Uterus (tissue), 4 donors: ENCODE data around the gene FPR3. TPM values are rescaled to one million over a fixed set of nuclear protein-coding genes. Genes with fewer than 3 reads are reported as not detected.

Experiments
- DNase-seq, 2 donors: peaks; one replicate each; pipeline ENCODE4 v3.0.0-alpha.2; 2019 to 2020
- H3K27ac ChIP-seq, 2 donors: fragments of 200-600 bp; sonication (generic); 1 replicate in 1 of 2; 2 replicates in 1 of 2; pipeline ENCODE4 v1.5.1; 2016 to 2018
- H3K27me3 ChIP-seq, 2 donors: fragments of 200-600 bp; sonication (generic); one replicate each; pipeline ENCODE4 v1.5.1; 2018 to 2019; ENCODE audit warnings: control low read depth in 1 of 2
- H3K36me3 ChIP-seq, 2 donors: fragments of 200-600 bp; sonication (generic); one replicate each; pipeline ENCODE4 v1.5.1; 2019; ENCODE audit warnings: control low read depth in 1 of 2
- H3K4me1 ChIP-seq, 2 donors: fragments of 200-600 bp; sonication (generic); one replicate each; pipeline ENCODE4 v1.5.1; 2018 to 2019; ENCODE audit warnings: control low read depth in 1 of 2
- H3K4me3 ChIP-seq, 2 donors: fragments of 200-600 bp; sonication (generic); 1 replicate in 1 of 2; 2 replicates in 1 of 2; pipeline ENCODE4 v1.5.1; 2018 to 2019; ENCODE audit warnings: mild to moderate bottlenecking in 1 of 2
- H3K9me3 ChIP-seq, 2 donors: fragments of 200-600 bp; sonication (generic); one replicate each; pipeline ENCODE4 v1.5.1; 2019; ENCODE audit warnings: control low read depth in 1 of 2
- POLR2A ChIP-seq, 2 donors: fragments of 450-650 bp; IDR thresholded peaks; one replicate each; pipeline ENCODE4 v1.6.1; 2016; ENCODE audit warnings: antibody characterized with exemption in 2 of 2, mild to moderate bottlenecking in 1 of 2, moderate library complexity in 1 of 2
- intact Hi-C: fragments of 100-400 bp; cut with DNase I; formaldehyde crosslinking; loops from one replicate; pipeline ENCODE4 v1.15.1; 2023; ENCODE audit warnings: low total_unique reads
- total RNA-seq, 4 donors: library from RNA; depleted of rRNA in 3 of 4; stranded (reverse); fragments of >200 nt in 3 of 4; gene quantifications; one replicate each; pipeline versions ENCODE4 v1.1.0 to v1.2.4, GENCODE V29; 2014 to 2023
- TF ChIP-seq, protein P1 (sequence below), 4 experiments: fragments of 200-600 bp in 2 of 4; fragments of 450-650 bp in 2 of 4; sonication (generic) in 2 of 4; IDR thresholded peaks; one replicate each; pipeline ENCODE4 v1.5.1; 2016 to 2019; ENCODE audit warnings: antibody characterized with exemption in 4 of 4, mild to moderate bottlenecking in 2 of 4, moderate library complexity in 1 of 4
- donor health status: DM: yes; HTN: yes; CAD: no.

The FPR3 gene
- total RNA-seq, 4 donors from 2014 or later: 1.2 to 5.6 (median 1.8) TPM; not detected in 1

DNA sequence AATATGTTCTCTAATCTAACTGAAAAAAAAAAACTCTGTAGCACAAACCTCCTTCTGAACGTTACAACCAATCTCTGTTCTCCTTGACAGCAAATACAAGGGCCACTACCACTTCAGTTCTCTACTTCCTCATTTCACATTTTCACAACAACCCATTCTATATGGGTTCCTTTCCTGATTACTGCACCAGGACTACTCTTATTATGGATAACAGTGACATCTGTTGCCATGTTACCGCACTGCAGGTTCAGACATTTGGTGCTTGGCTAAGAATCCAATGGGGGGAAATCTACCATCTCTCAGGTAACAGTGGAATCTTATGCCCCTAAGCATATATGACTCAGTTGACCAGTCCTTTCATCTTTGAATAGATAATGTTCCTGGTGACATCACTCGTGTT lies 11.6 kb upstream of the FPR3 start:
- Histone ChIP-seq H3K36me3 (no peaks in the 10 kb centered on the region), H3K4me1 (no peaks in the 10 kb centered on the region), H3K27ac (no peak overlapping the region), H3K27me3 (no peaks in the 10 kb centered on the region), H3K4me3 (no peak overlapping the region), H3K9me3 (no peaks in the 10 kb centered on the region)
- intact Hi-C loops: no loop called here
- DNase-seq: no peak
- no peak for TF ChIP-seq POLR2A (IDR thresholded peaks at IDR 0.05)
- TF ChIP-seq, protein P1, sequence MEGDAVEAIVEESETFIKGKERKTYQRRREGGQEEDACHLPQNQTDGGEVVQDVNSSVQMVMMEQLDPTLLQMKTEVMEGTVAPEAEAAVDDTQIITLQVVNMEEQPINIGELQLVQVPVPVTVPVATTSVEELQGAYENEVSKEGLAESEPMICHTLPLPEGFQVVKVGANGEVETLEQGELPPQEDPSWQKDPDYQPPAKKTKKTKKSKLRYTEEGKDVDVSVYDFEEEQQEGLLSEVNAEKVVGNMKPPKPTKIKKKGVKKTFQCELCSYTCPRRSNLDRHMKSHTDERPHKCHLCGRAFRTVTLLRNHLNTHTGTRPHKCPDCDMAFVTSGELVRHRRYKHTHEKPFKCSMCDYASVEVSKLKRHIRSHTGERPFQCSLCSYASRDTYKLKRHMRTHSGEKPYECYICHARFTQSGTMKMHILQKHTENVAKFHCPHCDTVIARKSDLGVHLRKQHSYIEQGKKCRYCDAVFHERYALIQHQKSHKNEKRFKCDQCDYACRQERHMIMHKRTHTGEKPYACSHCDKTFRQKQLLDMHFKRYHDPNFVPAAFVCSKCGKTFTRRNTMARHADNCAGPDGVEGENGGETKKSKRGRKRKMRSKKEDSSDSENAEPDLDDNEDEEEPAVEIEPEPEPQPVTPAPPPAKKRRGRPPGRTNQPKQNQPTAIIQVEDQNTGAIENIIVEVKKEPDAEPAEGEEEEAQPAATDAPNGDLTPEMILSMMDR (IDR thresholded peaks at IDR 0.05): no peak

DNA sequence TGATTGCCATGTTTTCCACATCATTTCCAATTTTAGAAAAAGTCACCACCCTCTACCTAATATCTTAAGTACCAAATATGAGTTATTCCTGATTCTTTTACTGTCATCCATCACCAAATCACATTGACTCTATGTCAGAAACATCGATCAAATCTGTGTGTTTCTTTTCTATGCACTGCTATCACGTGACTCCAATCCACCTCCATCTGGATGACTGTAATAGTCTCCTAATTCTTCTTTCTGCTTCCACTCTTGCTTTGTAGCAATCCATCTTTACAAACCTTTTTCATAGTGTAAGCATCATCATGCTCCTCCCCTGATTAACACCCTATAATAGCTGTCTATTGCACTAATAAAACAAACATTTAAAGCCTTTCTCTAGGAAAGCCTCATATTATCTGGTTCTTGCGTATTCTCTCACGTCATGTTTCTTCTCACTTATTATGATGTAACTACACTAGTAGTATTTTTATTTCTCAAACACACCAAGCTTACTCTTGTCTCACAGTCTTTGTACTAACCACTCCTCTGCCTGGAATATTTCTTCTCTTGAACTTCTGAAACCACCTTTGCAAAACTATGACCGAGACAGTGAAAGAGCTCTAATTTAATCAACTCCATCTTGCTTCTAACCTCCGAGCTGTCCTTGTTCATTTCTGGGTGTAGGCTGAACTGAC lies 10.7 kb upstream of the FPR3 start:
- DNase-seq: no peak
- Histone ChIP-seq H3K27ac (peak overlapping the region in 1 of 2 donors; percentile 45), H3K4me1 (no peaks in the 10 kb centered on the region), H3K36me3 (no peaks in the 10 kb centered on the region), H3K4me3 (no peak overlapping the region), H3K9me3 (no peaks in the 10 kb centered on the region), H3K27me3 (no peaks in the 10 kb centered on the region)
- no peak for TF ChIP-seq POLR2A (IDR thresholded peaks at IDR 0.05)
- TF ChIP-seq, protein P1 (IDR thresholded peaks at IDR 0.05): no peak
- intact Hi-C loops: no loop called here

DNA sequence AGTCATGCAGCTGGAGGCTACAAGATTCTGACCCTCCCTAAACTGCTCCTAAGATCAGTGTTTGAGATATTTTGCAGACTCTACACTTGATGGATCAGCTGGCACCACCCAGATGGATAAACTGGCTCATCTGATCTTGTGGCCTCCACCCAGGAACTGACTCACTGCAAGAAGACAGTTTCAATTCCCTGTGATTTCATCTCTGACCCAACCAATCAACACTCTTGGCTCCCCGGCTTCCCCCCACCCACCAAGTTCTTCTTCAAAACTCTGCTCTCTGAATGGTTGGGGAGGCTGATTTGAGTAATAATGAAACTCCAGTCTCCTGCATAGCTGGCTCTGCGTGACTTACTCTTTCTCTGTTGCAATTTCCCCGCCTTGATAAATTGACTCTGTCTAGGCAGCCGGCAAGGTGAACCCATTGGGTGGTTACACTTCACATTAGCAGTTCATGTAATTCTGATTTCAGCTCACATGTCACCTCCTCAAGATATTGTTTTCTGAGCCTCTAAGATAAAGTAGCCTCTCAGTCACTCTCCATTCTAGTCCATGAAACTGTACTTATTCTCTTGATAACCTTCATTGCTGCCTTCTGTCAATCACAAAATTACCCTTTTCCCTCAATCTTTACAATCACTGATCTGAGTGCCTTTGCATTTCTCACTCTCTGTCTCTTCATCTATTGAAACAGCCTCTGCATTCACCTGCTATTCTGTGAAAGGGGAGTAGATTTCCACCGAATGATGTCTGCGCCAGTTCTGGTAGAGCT lies 9.9 kb upstream of the FPR3 start:
- TF ChIP-seq, protein P1 (IDR thresholded peaks at IDR 0.05): no peak
- no peak for TF ChIP-seq POLR2A (IDR thresholded peaks at IDR 0.05)
- no peaks in the 10 kb centered on the region for H3K9me3 ChIP-seq
- H3K27me3 ChIP-seq: no peaks in the 10 kb centered on the region
- H3K4me1 ChIP-seq: no peaks in the 10 kb centered on the region
- H3K27ac ChIP-seq: peak overlapping the region in 1 of 2 donors; percentile 45
- H3K4me3 ChIP-seq: no peak overlapping the region
- no peaks in the 10 kb centered on the region for H3K36me3 ChIP-seq
- DNase-seq: peak; percentile 43 to 69
- intact Hi-C loops: no loop called here

DNA sequence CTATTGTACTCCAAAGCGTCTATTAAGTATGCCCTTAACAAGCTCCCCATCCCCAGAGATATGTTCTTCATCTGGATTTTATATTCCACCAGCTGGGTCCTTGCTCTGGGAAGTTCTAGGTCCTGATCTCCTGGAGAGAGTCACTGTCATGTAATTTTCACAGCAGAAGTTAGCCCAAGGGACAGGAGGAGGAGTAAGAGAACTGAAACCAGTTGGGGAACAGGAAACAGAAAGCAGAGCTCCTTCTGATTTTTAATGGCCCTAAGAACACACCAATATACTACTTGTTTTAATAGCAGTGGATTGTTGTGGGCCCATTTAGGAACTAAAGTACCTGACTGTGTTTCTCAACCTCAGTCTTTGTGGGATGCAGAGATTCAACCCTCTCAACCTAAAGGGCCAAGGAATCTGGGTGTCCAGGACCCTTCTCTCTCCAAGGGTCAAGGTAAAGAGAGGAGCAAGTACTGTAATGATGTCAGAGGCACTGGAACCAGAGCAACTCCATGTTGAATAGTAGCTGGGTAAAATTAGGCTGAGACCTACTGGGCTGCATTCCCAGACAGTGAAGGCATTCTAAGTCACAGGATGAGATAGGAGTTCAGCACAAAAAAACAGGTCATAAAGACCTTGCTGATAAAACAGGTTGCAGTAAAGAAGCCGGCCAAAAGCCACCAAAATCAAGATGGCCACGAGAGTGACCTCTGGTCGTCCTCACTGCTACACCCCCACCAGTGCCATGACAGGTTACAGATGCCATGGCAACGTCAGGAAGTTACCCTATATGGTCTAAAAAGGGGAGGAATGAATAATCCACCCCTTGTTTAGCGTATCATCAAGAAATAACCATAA lies 8.1 kb upstream of the FPR3 start:
- no peak for DNase-seq
- H3K27me3 ChIP-seq: no peaks in the 10 kb centered on the region
- TF ChIP-seq POLR2A (IDR thresholded peaks at IDR 0.05): no peak
- TF ChIP-seq, protein P1 (IDR thresholded peaks at IDR 0.05): no peak
- intact Hi-C loops: no loop called here
- H3K4me3 ChIP-seq: no peak overlapping the region
- H3K9me3 ChIP-seq: no peaks in the 10 kb centered on the region
- no peak overlapping the region for H3K27ac ChIP-seq
- H3K36me3 ChIP-seq: no peaks in the 10 kb centered on the region
- no peaks in the 10 kb centered on the region for H3K4me1 ChIP-seq
